IMR-90 (cell line): ENCODE measurements around the gene C7orf33. TPM values are rescaled to one million over a fixed set of nuclear protein-coding genes. Genes with fewer than 3 reads are reported as not detected.

Experiments used
- ATAC-seq: fragments of 200-7000 bp; cut with Tn5 transposase; 2 replicates; pipeline ENCODE4 v1.9.1; 2020; ENCODE audit warnings: low read depth, mild to moderate bottlenecking, moderate library complexity
- BruUV-seq: library from RNA; stranded (reverse); fragments of 400-500 nt; replicated peaks from 2 replicates; lab custom pipeline; 2021; lab: Mats Ljungman, UMichigan
- CTCF ChIA-PET: fragments of 300-600 bp; formaldehyde crosslinking; extraction: SDS; loops from one replicate; lab custom pipeline; 2021; ENCODE audit warnings: antibody characterized with exemption; lab: Yijun Ruan, JAX
- POLR2A ChIA-PET: fragments of 300-600 bp; sonication (Branson Sonifier 250); formaldehyde crosslinking; loops from one replicate; lab custom pipeline; 2022; ENCODE audit warnings: antibody characterized with exemption; ENCODE audit not compliant: unreplicated experiment; lab: Charles Lee
- DNase-seq: peaks from one replicate; pipeline ENCODE4 v3.0.0; 2013
- H2AFZ ChIP-seq: replicated peaks from 2 replicates; pipeline ENCODE3; 2013; ENCODE audit warnings: low read length, mild to moderate bottlenecking; ENCODE audit not compliant: poor library complexity
- H2AK5ac ChIP-seq: 2 replicates; pipeline ENCODE4 v1.6.1; 2013; ENCODE audit warnings: low read depth, low read length, inconsistent platforms
- H2AK9ac ChIP-seq: replicated peaks from 2 replicates; pipeline ENCODE3; 2013; ENCODE audit warnings: mild to moderate bottlenecking, low read depth, low read length, moderate library complexity; ENCODE audit not compliant: poor library complexity
- H2BK120ac ChIP-seq: 2 replicates; pipeline ENCODE4 v1.6.1; 2013; ENCODE audit warnings: low read depth, low read length, inconsistent platforms
- H2BK15ac ChIP-seq: 3 replicates; pipeline ENCODE4 v1.6.1; 2013; ENCODE audit warnings: low read depth, low read length, inconsistent platforms
- H2BK20ac ChIP-seq: 2 replicates; pipeline ENCODE4 v1.6.1; 2013; ENCODE audit warnings: low read depth, mild to moderate bottlenecking, inconsistent platforms, low read length, moderate library complexity
- H2BK5ac ChIP-seq: 2 replicates; pipeline ENCODE4 v1.6.1; 2013; ENCODE audit warnings: mild to moderate bottlenecking, low read depth, low read length, inconsistent platforms; ENCODE audit not compliant: poor library complexity, severe bottlenecking
- H3K14ac ChIP-seq: replicated peaks from 2 replicates; pipeline ENCODE4 v1.6.1; 2013; ENCODE audit warnings: low read depth, low read length, inconsistent platforms
- H3K18ac ChIP-seq: 2 replicates; pipeline ENCODE4 v1.6.1; 2013; ENCODE audit warnings: low read depth, low read length, control low read depth
- H3K23ac ChIP-seq: 2 replicates; pipeline ENCODE4 v1.6.1; 2013; ENCODE audit warnings: low read depth, low read length, inconsistent platforms
- H3K27ac ChIP-seq: 2 replicates; pipeline ENCODE4 v1.5.1; 2013; ENCODE audit warnings: mild to moderate bottlenecking, control low read depth, low read length; ENCODE audit not compliant: insufficient read depth
- H3K27me3 ChIP-seq: 2 replicates; pipeline ENCODE4 v1.6.1; 2013; ENCODE audit warnings: low read length; ENCODE audit not compliant: control insufficient read depth, insufficient read depth
- H3K36me3 ChIP-seq: 2 replicates; pipeline ENCODE4 v1.6.1; 2013; ENCODE audit warnings: low read length, mixed read lengths; ENCODE audit not compliant: control insufficient read depth, insufficient read depth
- H3K4ac ChIP-seq: 2 replicates; pipeline ENCODE4 v1.6.1; 2013; ENCODE audit warnings: low read depth, low read length, inconsistent platforms
- H3K4me1 ChIP-seq: 2 replicates; pipeline ENCODE4 v1.6.1; 2013; ENCODE audit warnings: low read length, mixed read lengths; ENCODE audit not compliant: control insufficient read depth, insufficient read depth
- H3K4me2 ChIP-seq: 2 replicates; pipeline ENCODE4 v1.6.1; 2013; ENCODE audit warnings: low read depth, mild to moderate bottlenecking, control low read depth, low read length, moderate library complexity
- H3K4me3 ChIP-seq: 2 replicates; pipeline ENCODE4 v1.5.1; 2013; ENCODE audit warnings: low read depth, mild to moderate bottlenecking, control low read depth, low read length, moderate library complexity; ENCODE audit not compliant: insufficient read depth
- H3K56ac ChIP-seq: 2 replicates; pipeline ENCODE4 v1.6.1; 2013; ENCODE audit warnings: low read length, inconsistent platforms; ENCODE audit not compliant: insufficient read depth; ENCODE audit errors: extremely low read depth
- H3K79me1 ChIP-seq, 2 experiments: 2 replicates each; pipeline ENCODE4 v1.6.1; 2013; ENCODE audit warnings: low read length in 2 of 2, inconsistent platforms in 1 of 2, low read depth in 1 of 2
- H3K9ac ChIP-seq: 2 replicates; pipeline ENCODE4 v1.6.1; 2013; ENCODE audit warnings: low read depth, low read length, control low read depth
- H3K9me1 ChIP-seq: 2 replicates; pipeline ENCODE4 v1.6.1; 2013; ENCODE audit warnings: low read length, inconsistent platforms; ENCODE audit not compliant: insufficient read depth
- H3K9me3 ChIP-seq: 2 replicates; pipeline ENCODE4 v1.6.1; 2013; ENCODE audit warnings: low read length; ENCODE audit not compliant: control insufficient read depth, insufficient read depth
- H4K20me1 ChIP-seq: 2 replicates; pipeline ENCODE4 v1.6.1; 2013; ENCODE audit warnings: low read length, inconsistent platforms; ENCODE audit not compliant: insufficient read depth
- H4K5ac ChIP-seq: 2 replicates; pipeline ENCODE4 v1.6.1; 2013; ENCODE audit warnings: mild to moderate bottlenecking, low read depth, low read length, control low read depth
- H4K8ac ChIP-seq, 2 experiments: 2 replicates each; pipeline ENCODE4 v1.6.1; 2013; ENCODE audit warnings: low read depth in 2 of 2, low read length in 2 of 2, control low read depth in 1 of 2, inconsistent platforms in 1 of 2
- H4K91ac ChIP-seq: 2 replicates; pipeline ENCODE4 v1.6.1; 2013; ENCODE audit warnings: low read depth, low read length, inconsistent platforms; ENCODE audit not compliant: insufficient read depth
- BHLHE40 ChIP-seq: fragments of 150-350 bp; IDR thresholded peaks from 2 replicates; pipeline ENCODE4 v1.6.1; 2016; ENCODE audit warnings: mild to moderate bottlenecking, low read depth, low read length
- CEBPB ChIP-seq: IDR thresholded peaks from 2 replicates; pipeline ENCODE4 v1.6.1; 2012; ENCODE audit warnings: low read depth, low read length, improper control_type of control experiment
- FOS ChIP-seq: fragments of 150-350 bp; IDR thresholded peaks from 2 replicates; pipeline ENCODE4 v1.6.1; 2016; ENCODE audit warnings: low read depth, low read length
- MAFK ChIP-seq: IDR thresholded peaks from 2 replicates; pipeline ENCODE4 v1.6.1; 2012; ENCODE audit warnings: low read depth, low read length, improper control_type of control experiment
- MAZ ChIP-seq: IDR thresholded peaks from 2 replicates; pipeline ENCODE4 v1.6.1; 2012; ENCODE audit warnings: low read depth, mild to moderate bottlenecking, low read length, improper control_type of control experiment, moderate library complexity, borderline replicate concordance
- MXI1 ChIP-seq: IDR thresholded peaks from 2 replicates; pipeline ENCODE4 v1.6.1; 2012; ENCODE audit warnings: low read depth, mild to moderate bottlenecking, low read length, moderate library complexity, borderline replicate concordance
- NFE2L2 ChIP-seq: fragments of 150-350 bp; IDR thresholded peaks from 2 replicates; pipeline ENCODE4 v1.6.1; 2016; ENCODE audit warnings: low read depth, mild to moderate bottlenecking, low read length
- RCOR1 ChIP-seq: IDR thresholded peaks from 2 replicates; pipeline ENCODE4 v1.6.1; 2012; ENCODE audit warnings: mild to moderate bottlenecking, low read length, improper control_type of control experiment; ENCODE audit not compliant: insufficient replicate concordance
- RFX5 ChIP-seq: IDR thresholded peaks from 2 replicates; pipeline ENCODE4 v1.8.0; 2012; ENCODE audit warnings: low read depth, mild to moderate bottlenecking, low read length, moderate library complexity
- USF2 ChIP-seq: fragments of 150-350 bp; IDR thresholded peaks from 2 replicates; pipeline ENCODE4 v1.6.1; 2017; ENCODE audit warnings: mild to moderate bottlenecking, antibody characterized with exemption, low read length, low read depth
- WGBS, 2 experiments: methylation state at CpG; one replicate each; pipeline versions ENCODE4 v1.1.5 to v1.1.7; 2013; ENCODE audit warnings: missing lambda C conversion rate in 2 of 2; ENCODE audit not compliant: insufficient read length in 1 of 2; ENCODE audit errors: extremely low coverage in 2 of 2; 5-methylcytosine and 5-hydroxymethylcytosine counted together
- dilution Hi-C: fragments of 300-500 bp; cut with HindIII; formaldehyde crosslinking; loops from one replicate; pipeline ENCODE4 v1.14.3; 2018; ENCODE audit warnings: low sequenced_read_pairs; ENCODE audit not compliant: unreplicated experiment
- in situ Hi-C: fragments of 300-500 bp; cut with MboI; formaldehyde crosslinking; loops from 3 replicates; pipeline ENCODE4 v1.14.3; 2019; ENCODE audit warnings: low sequenced_read_pairs, inconsistent platforms, mixed read lengths
- intact Hi-C: fragments of 100-400 bp; cut with micrococcal nuclease; formaldehyde crosslinking; loops from 2 replicates; pipeline ENCODE4 v1.10.0; 2022
- polyA plus RNA-seq, 3 experiments: library from polyadenylated mRNA; depleted of rRNA; stranded (reverse); fragments of >200 nt; gene quantifications; 2 replicates each; pipeline ENCODE4 v1.2.3, GENCODE V29; 2012; ENCODE audit warnings: low replicate concordance in 1 of 3
- total RNA-seq: library from RNA; depleted of rRNA; stranded (reverse); fragments of >200 nt; gene quantifications from 2 replicates; pipeline ENCODE4 v1.2.3, GENCODE V29; 2012
- TF ChIP-seq, protein P1 (sequence below): fragments of 150-350 bp; IDR thresholded peaks from 2 replicates; pipeline ENCODE4 v1.6.1; 2016; ENCODE audit warnings: low read depth, mild to moderate bottlenecking, low read length, moderate library complexity, borderline replicate concordance

Gene C7orf33
- total and polyA plus RNA-seq, 2 of the 4 experiments (the other 2 are of a cell fraction) = not detected

- whole genome bisulfite sequencing, 2 experiments = 71% methylated on average over 1 of the region's 6 CpGs; no CpG with 5 or more reads in 1 of the 2 experiments
- Histone ChIP-seq H2BK5ac (peak overlapping the region; percentile 65), H2AK5ac (no peak overlapping the region), H3K27me3 (no peaks in the 10 kb centered on the region), H2AK9ac (no peak overlapping the region), H4K91ac (no peak overlapping the region), H3K23ac (no peak overlapping the region), H3K9me3 (no peaks in the 10 kb centered on the region), H3K4me2 (no peak overlapping the region), H3K9ac (no peak overlapping the region), H3K4me3 (no peak overlapping the region), H3K14ac (no peak overlapping the region), H3K4ac (no peak overlapping the region), H4K8ac (no peak overlapping the region), H2BK20ac (no peak overlapping the region), H3K36me3 (no peaks in the 10 kb centered on the region), H3K4me1 (no peaks in the 10 kb centered on the region), H2AFZ (no peak overlapping the region), H3K79me1 (no peaks in the 10 kb centered on the region), H4K5ac (no peak overlapping the region), H2BK15ac (no peak overlapping the region), H2BK120ac (no peak overlapping the region), H3K56ac (no peak overlapping the region), H3K27ac (no peak overlapping the region), H3K9me1 (no peaks in the 10 kb centered on the region), H4K20me1 (no peaks in the 10 kb centered on the region), H3K18ac (no peak overlapping the region)
- intact Hi-C loops = no loop called here
- in situ Hi-C loops = no loop called here
- dilution Hi-C loops = no loop called here
- no TSS peak for BruUV-seq
- DNase-seq (no peak), ATAC-seq (no peak)
- ChIA-PET CTCF (no interaction called here), POLR2A (no interaction called here)
- no peak for TF ChIP-seq CEBPB
- TF ChIP-seq USF2 = no peak
- TF ChIP-seq BHLHE40 = no peak
- no peak for TF ChIP-seq FOS
- TF ChIP-seq, protein P1, sequence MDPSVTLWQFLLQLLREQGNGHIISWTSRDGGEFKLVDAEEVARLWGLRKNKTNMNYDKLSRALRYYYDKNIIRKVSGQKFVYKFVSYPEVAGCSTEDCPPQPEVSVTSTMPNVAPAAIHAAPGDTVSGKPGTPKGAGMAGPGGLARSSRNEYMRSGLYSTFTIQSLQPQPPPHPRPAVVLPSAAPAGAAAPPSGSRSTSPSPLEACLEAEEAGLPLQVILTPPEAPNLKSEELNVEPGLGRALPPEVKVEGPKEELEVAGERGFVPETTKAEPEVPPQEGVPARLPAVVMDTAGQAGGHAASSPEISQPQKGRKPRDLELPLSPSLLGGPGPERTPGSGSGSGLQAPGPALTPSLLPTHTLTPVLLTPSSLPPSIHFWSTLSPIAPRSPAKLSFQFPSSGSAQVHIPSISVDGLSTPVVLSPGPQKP = no peak
- no peak for TF ChIP-seq MAZ
- TF ChIP-seq MXI1 = no peak
- TF ChIP-seq MAFK = no peak
- no peak for TF ChIP-seq RFX5
- no peak for TF ChIP-seq NFE2L2
- TF ChIP-seq RCOR1 = no peak
These were observed 48.6 kb upstream of the C7orf33 start for GRCh38 chr7:148541891-148542504.
